IMR-90 (cell line): ENCODE data around the gene SLC35G1. TPM values are rescaled to one million over a fixed set of nuclear protein-coding genes. Genes with fewer than 3 reads are reported as not detected.

Experiments used
- ATAC-seq: fragments of 200-7000 bp; cut with Tn5 transposase; 2 replicates; pipeline ENCODE4 v1.9.1; 2020; ENCODE audit warnings: low read depth, mild to moderate bottlenecking, moderate library complexity
- BruUV-seq: library from RNA; stranded (reverse); fragments of 400-500 nt; replicated peaks from 2 replicates; lab custom pipeline; 2021; lab: Mats Ljungman, UMichigan
- CTCF ChIA-PET: fragments of 300-600 bp; formaldehyde crosslinking; extraction: SDS; loops from one replicate; lab custom pipeline; 2021; ENCODE audit warnings: antibody characterized with exemption; lab: Yijun Ruan, JAX
- POLR2A ChIA-PET: fragments of 300-600 bp; sonication (Branson Sonifier 250); formaldehyde crosslinking; loops from one replicate; lab custom pipeline; 2022; ENCODE audit warnings: antibody characterized with exemption; ENCODE audit not compliant: unreplicated experiment; lab: Charles Lee
- DNase-seq: peaks from one replicate; pipeline ENCODE4 v3.0.0; 2013
- H2AFZ ChIP-seq: replicated peaks from 2 replicates; pipeline ENCODE3; 2013; ENCODE audit warnings: low read length, mild to moderate bottlenecking; ENCODE audit not compliant: poor library complexity
- H2AK5ac ChIP-seq: 2 replicates; pipeline ENCODE4 v1.6.1; 2013; ENCODE audit warnings: low read depth, low read length, inconsistent platforms
- H2AK9ac ChIP-seq: replicated peaks from 2 replicates; pipeline ENCODE3; 2013; ENCODE audit warnings: mild to moderate bottlenecking, low read depth, low read length, moderate library complexity; ENCODE audit not compliant: poor library complexity
- H2BK120ac ChIP-seq: 2 replicates; pipeline ENCODE4 v1.6.1; 2013; ENCODE audit warnings: low read depth, low read length, inconsistent platforms
- H2BK15ac ChIP-seq: 3 replicates; pipeline ENCODE4 v1.6.1; 2013; ENCODE audit warnings: low read depth, low read length, inconsistent platforms
- H2BK20ac ChIP-seq: 2 replicates; pipeline ENCODE4 v1.6.1; 2013; ENCODE audit warnings: low read depth, mild to moderate bottlenecking, inconsistent platforms, low read length, moderate library complexity
- H2BK5ac ChIP-seq: 2 replicates; pipeline ENCODE4 v1.6.1; 2013; ENCODE audit warnings: mild to moderate bottlenecking, low read depth, low read length, inconsistent platforms; ENCODE audit not compliant: poor library complexity, severe bottlenecking
- H3K14ac ChIP-seq: replicated peaks from 2 replicates; pipeline ENCODE4 v1.6.1; 2013; ENCODE audit warnings: low read depth, low read length, inconsistent platforms
- H3K18ac ChIP-seq: 2 replicates; pipeline ENCODE4 v1.6.1; 2013; ENCODE audit warnings: low read depth, low read length, control low read depth
- H3K23ac ChIP-seq: 2 replicates; pipeline ENCODE4 v1.6.1; 2013; ENCODE audit warnings: low read depth, low read length, inconsistent platforms
- H3K27ac ChIP-seq: 2 replicates; pipeline ENCODE4 v1.5.1; 2013; ENCODE audit warnings: mild to moderate bottlenecking, control low read depth, low read length; ENCODE audit not compliant: insufficient read depth
- H3K27me3 ChIP-seq: 2 replicates; pipeline ENCODE4 v1.6.1; 2013; ENCODE audit warnings: low read length; ENCODE audit not compliant: control insufficient read depth, insufficient read depth
- H3K36me3 ChIP-seq: 2 replicates; pipeline ENCODE4 v1.6.1; 2013; ENCODE audit warnings: low read length, mixed read lengths; ENCODE audit not compliant: control insufficient read depth, insufficient read depth
- H3K4ac ChIP-seq: 2 replicates; pipeline ENCODE4 v1.6.1; 2013; ENCODE audit warnings: low read depth, low read length, inconsistent platforms
- H3K4me1 ChIP-seq: 2 replicates; pipeline ENCODE4 v1.6.1; 2013; ENCODE audit warnings: low read length, mixed read lengths; ENCODE audit not compliant: control insufficient read depth, insufficient read depth
- H3K4me2 ChIP-seq: 2 replicates; pipeline ENCODE4 v1.6.1; 2013; ENCODE audit warnings: low read depth, mild to moderate bottlenecking, control low read depth, low read length, moderate library complexity
- H3K4me3 ChIP-seq: 2 replicates; pipeline ENCODE4 v1.5.1; 2013; ENCODE audit warnings: low read depth, mild to moderate bottlenecking, control low read depth, low read length, moderate library complexity; ENCODE audit not compliant: insufficient read depth
- H3K56ac ChIP-seq: 2 replicates; pipeline ENCODE4 v1.6.1; 2013; ENCODE audit warnings: low read length, inconsistent platforms; ENCODE audit not compliant: insufficient read depth; ENCODE audit errors: extremely low read depth
- H3K79me1 ChIP-seq, 2 experiments: 2 replicates each; pipeline ENCODE4 v1.6.1; 2013; ENCODE audit warnings: low read length in 2 of 2, inconsistent platforms in 1 of 2, low read depth in 1 of 2
- H3K9ac ChIP-seq: 2 replicates; pipeline ENCODE4 v1.6.1; 2013; ENCODE audit warnings: low read depth, low read length, control low read depth
- H3K9me1 ChIP-seq: 2 replicates; pipeline ENCODE4 v1.6.1; 2013; ENCODE audit warnings: low read length, inconsistent platforms; ENCODE audit not compliant: insufficient read depth
- H3K9me3 ChIP-seq: 2 replicates; pipeline ENCODE4 v1.6.1; 2013; ENCODE audit warnings: low read length; ENCODE audit not compliant: control insufficient read depth, insufficient read depth
- H4K20me1 ChIP-seq: 2 replicates; pipeline ENCODE4 v1.6.1; 2013; ENCODE audit warnings: low read length, inconsistent platforms; ENCODE audit not compliant: insufficient read depth
- H4K5ac ChIP-seq: 2 replicates; pipeline ENCODE4 v1.6.1; 2013; ENCODE audit warnings: mild to moderate bottlenecking, low read depth, low read length, control low read depth
- H4K8ac ChIP-seq, 2 experiments: 2 replicates each; pipeline ENCODE4 v1.6.1; 2013; ENCODE audit warnings: low read depth in 2 of 2, low read length in 2 of 2, control low read depth in 1 of 2, inconsistent platforms in 1 of 2
- H4K91ac ChIP-seq: 2 replicates; pipeline ENCODE4 v1.6.1; 2013; ENCODE audit warnings: low read depth, low read length, inconsistent platforms; ENCODE audit not compliant: insufficient read depth
- BHLHE40 ChIP-seq: fragments of 150-350 bp; IDR thresholded peaks from 2 replicates; pipeline ENCODE4 v1.6.1; 2016; ENCODE audit warnings: mild to moderate bottlenecking, low read depth, low read length
- CEBPB ChIP-seq: IDR thresholded peaks from 2 replicates; pipeline ENCODE4 v1.6.1; 2012; ENCODE audit warnings: low read depth, low read length, improper control_type of control experiment
- CHD1 ChIP-seq: IDR thresholded peaks from 2 replicates; pipeline ENCODE4 v1.6.1; 2012; ENCODE audit warnings: low read depth, low read length, improper control_type of control experiment
- ELK1 ChIP-seq: fragments of 150-350 bp; IDR thresholded peaks from 2 replicates; pipeline ENCODE4 v1.6.1; 2016; ENCODE audit warnings: low read depth, mild to moderate bottlenecking, low read length, moderate library complexity, borderline replicate concordance
- FOS ChIP-seq: fragments of 150-350 bp; IDR thresholded peaks from 2 replicates; pipeline ENCODE4 v1.6.1; 2016; ENCODE audit warnings: low read depth, low read length
- MAFK ChIP-seq: IDR thresholded peaks from 2 replicates; pipeline ENCODE4 v1.6.1; 2012; ENCODE audit warnings: low read depth, low read length, improper control_type of control experiment
- MAZ ChIP-seq: IDR thresholded peaks from 2 replicates; pipeline ENCODE4 v1.6.1; 2012; ENCODE audit warnings: low read depth, mild to moderate bottlenecking, low read length, improper control_type of control experiment, moderate library complexity, borderline replicate concordance
- MXI1 ChIP-seq: IDR thresholded peaks from 2 replicates; pipeline ENCODE4 v1.6.1; 2012; ENCODE audit warnings: low read depth, mild to moderate bottlenecking, low read length, moderate library complexity, borderline replicate concordance
- NFE2L2 ChIP-seq: fragments of 150-350 bp; IDR thresholded peaks from 2 replicates; pipeline ENCODE4 v1.6.1; 2016; ENCODE audit warnings: low read depth, mild to moderate bottlenecking, low read length
- POLR2A ChIP-seq: IDR thresholded peaks from 2 replicates; pipeline ENCODE4 v1.6.1; 2012; ENCODE audit warnings: mild to moderate bottlenecking, low read depth, low read length
- RAD21 ChIP-seq: IDR thresholded peaks from 2 replicates; pipeline ENCODE4 v1.6.1; 2012; ENCODE audit warnings: low read length, improper control_type of control experiment
- RCOR1 ChIP-seq: IDR thresholded peaks from 2 replicates; pipeline ENCODE4 v1.6.1; 2012; ENCODE audit warnings: mild to moderate bottlenecking, low read length, improper control_type of control experiment; ENCODE audit not compliant: insufficient replicate concordance
- RFX5 ChIP-seq: IDR thresholded peaks from 2 replicates; pipeline ENCODE4 v1.8.0; 2012; ENCODE audit warnings: low read depth, mild to moderate bottlenecking, low read length, moderate library complexity
- SMC3 ChIP-seq: fragments of 150-350 bp; IDR thresholded peaks from 2 replicates; pipeline ENCODE4 v1.6.1; 2016; ENCODE audit warnings: low read depth, mild to moderate bottlenecking, antibody characterized with exemption, low read length, moderate library complexity
- WGBS, 2 experiments: methylation state at CpG; one replicate each; pipeline versions ENCODE4 v1.1.5 to v1.1.7; 2013; ENCODE audit warnings: missing lambda C conversion rate in 2 of 2; ENCODE audit not compliant: insufficient read length in 1 of 2; ENCODE audit errors: extremely low coverage in 2 of 2; 5-methylcytosine and 5-hydroxymethylcytosine counted together
- dilution Hi-C: fragments of 300-500 bp; cut with HindIII; formaldehyde crosslinking; loops from one replicate; pipeline ENCODE4 v1.14.3; 2018; ENCODE audit warnings: low sequenced_read_pairs; ENCODE audit not compliant: unreplicated experiment
- in situ Hi-C: fragments of 300-500 bp; cut with MboI; formaldehyde crosslinking; loops from 3 replicates; pipeline ENCODE4 v1.14.3; 2019; ENCODE audit warnings: low sequenced_read_pairs, inconsistent platforms, mixed read lengths
- intact Hi-C: fragments of 100-400 bp; cut with micrococcal nuclease; formaldehyde crosslinking; loops from 2 replicates; pipeline ENCODE4 v1.10.0; 2022
- polyA plus RNA-seq, 3 experiments: library from polyadenylated mRNA; depleted of rRNA; stranded (reverse); fragments of >200 nt; gene quantifications; 2 replicates each; pipeline ENCODE4 v1.2.3, GENCODE V29; 2012; ENCODE audit warnings: low replicate concordance in 1 of 3
- total RNA-seq: library from RNA; depleted of rRNA; stranded (reverse); fragments of >200 nt; gene quantifications from 2 replicates; pipeline ENCODE4 v1.2.3, GENCODE V29; 2012
- TF ChIP-seq, protein P1 (sequence below): conservative IDR thresholded peaks from 2 replicates; pipeline ENCODE4 v1.5.1; 2012; ENCODE audit warnings: mild to moderate bottlenecking, low read depth, low read length, improper control_type of control experiment
- TF ChIP-seq, protein P2 (sequence below): fragments of 150-350 bp; IDR thresholded peaks from 2 replicates; pipeline ENCODE4 v1.6.1; 2017; ENCODE audit warnings: mild to moderate bottlenecking, antibody characterized with exemption, low read length, low read depth

The SLC35G1 gene
- total and polyA plus RNA-seq, 2 of the 4 experiments (the other 2 are of a cell fraction), result 2.7 to 3.7 TPM

DNA sequence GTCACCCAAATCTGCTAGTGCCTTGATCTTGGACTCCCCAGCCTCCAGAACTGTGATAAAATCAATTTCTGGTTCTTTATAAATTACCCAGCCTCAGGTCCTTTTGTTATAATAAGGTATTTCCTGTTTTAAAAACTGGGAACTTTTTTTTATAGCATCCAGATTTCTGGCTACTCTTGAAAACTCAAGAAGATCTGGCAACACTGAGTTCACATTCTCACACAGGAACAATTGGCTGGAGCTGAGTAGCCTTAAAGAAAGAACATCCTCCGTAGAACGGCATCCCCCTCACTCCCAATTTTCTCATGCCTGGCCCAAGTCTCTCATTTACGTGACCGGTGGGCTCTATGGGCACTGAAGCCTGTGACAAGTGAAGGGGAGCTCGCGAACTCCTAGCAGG is 47.1 kb downstream of the SLC35G1 start:
- Histone ChIP-seq H2BK120ac (no peak overlapping the region), H2BK5ac (no peak overlapping the region), H3K4me2 (no peak overlapping the region), H3K4me1 (no peaks in the 10 kb centered on the region), H2BK15ac (no peak overlapping the region), H3K4ac (no peak overlapping the region), H3K9me3 (no peaks in the 10 kb centered on the region), H3K18ac (no peak overlapping the region), H3K27ac (no peak overlapping the region), H4K5ac (no peak overlapping the region), H3K56ac (no peak overlapping the region), H2AK9ac (no peak overlapping the region), H3K23ac (no peak overlapping the region), H3K4me3 (no peak overlapping the region), H2BK20ac (no peak overlapping the region), H4K91ac (no peak overlapping the region), H4K8ac (no peak overlapping the region), H3K27me3 (no peaks in the 10 kb centered on the region), H3K36me3 (no peaks in the 10 kb centered on the region), H3K9ac (no peak overlapping the region), H2AK5ac (no peak overlapping the region), H3K9me1 (no peaks in the 10 kb centered on the region), H3K14ac (no peak overlapping the region), H3K79me1 (no peaks in the 10 kb centered on the region), H4K20me1 (no peaks in the 10 kb centered on the region), H2AFZ (no peak overlapping the region)
- dilution Hi-C loops (no loop called here), intact Hi-C loops (no loop called here), in situ Hi-C loops (no loop called here)
- WGBS, 2 experiments, result 67% methylated on average over 4 of the region's 6 CpGs; no CpG with 5 or more reads in 1 of the 2 experiments
- no TSS peak for BruUV-seq
- TF ChIP-seq BHLHE40 (no peak), MAZ (no peak), MAFK (no peak), ELK1 (no peak), MXI1 (no peak), SMC3 (no peak), POLR2A (no peak), NFE2L2 (no peak), CHD1 (no peak), RAD21 (no peak), FOS (no peak), RCOR1 (no peak), CEBPB (no peak), RFX5 (no peak)
- TF ChIP-seq, protein P1, sequence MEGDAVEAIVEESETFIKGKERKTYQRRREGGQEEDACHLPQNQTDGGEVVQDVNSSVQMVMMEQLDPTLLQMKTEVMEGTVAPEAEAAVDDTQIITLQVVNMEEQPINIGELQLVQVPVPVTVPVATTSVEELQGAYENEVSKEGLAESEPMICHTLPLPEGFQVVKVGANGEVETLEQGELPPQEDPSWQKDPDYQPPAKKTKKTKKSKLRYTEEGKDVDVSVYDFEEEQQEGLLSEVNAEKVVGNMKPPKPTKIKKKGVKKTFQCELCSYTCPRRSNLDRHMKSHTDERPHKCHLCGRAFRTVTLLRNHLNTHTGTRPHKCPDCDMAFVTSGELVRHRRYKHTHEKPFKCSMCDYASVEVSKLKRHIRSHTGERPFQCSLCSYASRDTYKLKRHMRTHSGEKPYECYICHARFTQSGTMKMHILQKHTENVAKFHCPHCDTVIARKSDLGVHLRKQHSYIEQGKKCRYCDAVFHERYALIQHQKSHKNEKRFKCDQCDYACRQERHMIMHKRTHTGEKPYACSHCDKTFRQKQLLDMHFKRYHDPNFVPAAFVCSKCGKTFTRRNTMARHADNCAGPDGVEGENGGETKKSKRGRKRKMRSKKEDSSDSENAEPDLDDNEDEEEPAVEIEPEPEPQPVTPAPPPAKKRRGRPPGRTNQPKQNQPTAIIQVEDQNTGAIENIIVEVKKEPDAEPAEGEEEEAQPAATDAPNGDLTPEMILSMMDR, result no peak
- TF ChIP-seq, protein P2, sequence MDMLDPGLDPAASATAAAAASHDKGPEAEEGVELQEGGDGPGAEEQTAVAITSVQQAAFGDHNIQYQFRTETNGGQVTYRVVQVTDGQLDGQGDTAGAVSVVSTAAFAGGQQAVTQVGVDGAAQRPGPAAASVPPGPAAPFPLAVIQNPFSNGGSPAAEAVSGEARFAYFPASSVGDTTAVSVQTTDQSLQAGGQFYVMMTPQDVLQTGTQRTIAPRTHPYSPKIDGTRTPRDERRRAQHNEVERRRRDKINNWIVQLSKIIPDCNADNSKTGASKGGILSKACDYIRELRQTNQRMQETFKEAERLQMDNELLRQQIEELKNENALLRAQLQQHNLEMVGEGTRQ, result no peak
- ChIA-PET CTCF (no interaction called here), POLR2A (no interaction called here)
- DNase-seq, result no peak
- no peak for ATAC-seq
